NK-92 (cell line): ENCODE results near the gene PLXND1.

Experiments
- DNase-seq: peaks from one replicate; lab custom pipeline; 2025; ENCODE audit not compliant: unreplicated experiment; lab: John Stamatoyannopoulos, UW

PLXND1 gene

DNA sequence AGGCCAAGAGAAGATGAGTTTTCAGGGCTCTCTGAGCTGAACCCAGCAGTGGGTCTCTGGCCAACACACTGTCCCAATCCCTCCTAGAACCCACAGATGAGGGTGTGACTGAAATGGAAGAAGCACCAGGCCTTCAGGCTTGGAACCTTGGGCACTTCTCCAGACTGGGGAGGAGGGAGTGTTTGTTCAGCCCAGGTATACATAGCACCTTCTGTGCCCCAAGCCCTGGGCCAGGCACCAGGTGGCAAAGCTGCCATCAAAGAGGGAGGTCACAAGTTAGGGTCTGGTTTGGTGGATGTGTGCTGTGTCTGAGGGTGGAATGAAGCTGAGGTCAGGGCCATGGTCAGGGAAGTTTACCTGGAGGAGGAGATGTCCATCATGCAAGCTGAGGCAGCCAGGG lies 93.9 kb downstream of the PLXND1 start:
- DNase-seq: no peak

DNA sequence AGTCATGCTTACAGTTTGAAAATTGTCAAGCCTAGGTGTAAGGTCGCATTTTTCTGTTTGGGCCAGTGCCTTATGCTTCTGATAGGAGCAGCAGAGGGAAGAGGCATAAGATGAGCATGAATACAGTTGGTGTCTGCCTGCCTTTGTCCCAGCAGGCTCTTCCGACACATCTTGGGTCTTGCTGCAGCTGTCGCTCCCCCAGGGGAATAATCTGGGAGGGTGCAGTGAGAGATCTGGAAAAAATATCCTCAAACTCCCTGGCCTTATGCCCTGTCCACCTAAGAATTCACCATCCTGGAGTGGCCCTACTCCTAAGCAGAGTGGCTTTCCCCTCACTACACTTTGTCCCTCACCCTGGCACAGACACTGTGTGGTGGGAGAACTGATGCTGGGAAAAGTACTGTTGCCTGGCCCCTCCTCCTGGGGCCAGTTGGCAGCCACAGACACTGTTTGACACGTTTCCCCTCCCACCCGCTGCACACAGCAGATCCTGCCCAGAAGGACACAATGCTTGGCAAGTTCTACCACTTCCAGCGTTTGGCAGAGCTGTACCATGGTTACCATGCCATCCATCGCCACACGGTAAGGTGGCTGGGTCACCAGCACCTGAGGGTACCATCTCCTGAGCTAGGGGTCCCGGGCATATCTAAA lies 99.2 kb downstream of the PLXND1 start:
- no peak for DNase-seq

DNA sequence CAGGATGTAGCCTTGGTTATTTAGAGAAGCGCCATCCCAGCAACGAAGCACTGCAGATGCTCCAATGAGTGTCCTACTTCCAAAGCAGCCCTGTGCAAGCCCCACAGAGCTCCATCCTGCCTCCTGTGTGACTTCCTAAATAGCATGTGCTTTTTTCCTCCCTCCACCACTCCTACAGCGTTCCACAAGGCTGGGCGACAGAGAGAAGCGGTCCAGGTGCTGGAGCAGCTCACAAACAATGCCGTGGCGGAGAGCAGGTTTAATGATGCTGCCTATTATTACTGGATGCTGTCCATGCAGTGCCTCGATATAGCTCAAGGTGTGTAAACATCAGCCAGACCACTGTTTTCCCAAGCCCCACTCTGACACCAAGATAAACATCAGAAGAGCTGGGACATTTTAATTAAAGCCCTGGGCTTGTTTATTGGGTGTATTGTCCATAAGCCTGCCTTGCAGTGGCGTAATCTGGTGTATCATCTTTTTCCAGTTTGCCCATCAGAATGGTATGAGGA lies 100.2 kb downstream of the PLXND1 start:
- no peak for DNase-seq

DNA sequence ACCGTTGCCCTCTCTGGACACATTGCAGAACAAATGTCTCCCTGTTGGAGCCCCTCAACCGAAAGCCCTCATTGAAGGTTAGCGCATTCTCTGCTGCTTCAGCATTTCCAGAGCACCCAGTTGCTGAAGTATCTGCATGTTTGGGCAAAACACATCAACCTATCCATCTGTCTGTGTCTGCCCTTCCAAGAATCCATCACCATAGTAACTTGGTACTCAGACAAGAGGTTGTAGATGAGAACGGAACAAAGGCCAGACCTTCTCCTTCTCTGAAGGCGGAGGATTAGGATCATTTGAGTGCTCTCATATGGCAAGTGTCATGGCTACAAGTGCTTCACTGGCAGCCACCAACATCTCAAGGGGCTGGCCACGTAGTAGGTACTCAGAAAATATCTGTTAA lies 101.1 kb downstream of the PLXND1 start:
- DNase-seq: no peak
